Activated CD4-positive, alpha-beta memory T cell treated with anti-CD3 and anti-CD28 coated beads for 36 hours (primary cell): ENCODE measurements around the gene NBPF11. TPM values are rescaled to one million over a fixed set of nuclear protein-coding genes. Genes with fewer than 3 reads are reported as not detected.
"Not testable (repeated sequence)": the region's sequence is repeated elsewhere in the genome, so short reads cannot be mapped to it uniquely, and the experiment has no call there.

Experiments used
- CTCF ChIA-PET: fragments of 350-600 bp; sonication (Branson Sonifier 250); formaldehyde crosslinking; loops from one replicate; lab custom pipeline; 2021; ENCODE audit warnings: antibody characterized with exemption, inconsistent platforms; lab: Charles Lee
- POLR2A ChIA-PET: fragments of 350-600 bp; sonication (Branson Sonifier 250); formaldehyde crosslinking; loops from one replicate; lab custom pipeline; 2021; ENCODE audit warnings: antibody characterized with exemption; lab: Charles Lee
- DNase-seq: peaks from one replicate; pipeline ENCODE4 v3.0.0-alpha.2; 2020
- H3K27ac Mint-ChIP-seq: one replicate; pipeline ENCODE4 v1.8.0; 2021; ENCODE audit warnings: mixed read lengths
- H3K27me3 Mint-ChIP-seq: one replicate; pipeline ENCODE4 v1.8.0; 2021; ENCODE audit warnings: mixed read lengths
- H3K36me3 Mint-ChIP-seq: one replicate; pipeline ENCODE4 v1.8.0; 2021; ENCODE audit warnings: mixed read lengths
- H3K4me1 Mint-ChIP-seq: one replicate; pipeline ENCODE4 v1.8.0; 2021; ENCODE audit warnings: low read depth, mixed read lengths
- H3K4me3 Mint-ChIP-seq: one replicate; pipeline ENCODE4 v1.8.0; 2021; ENCODE audit warnings: mild to moderate bottlenecking, mixed read lengths
- H3K9me3 Mint-ChIP-seq: one replicate; pipeline ENCODE4 v1.8.0; 2021; ENCODE audit warnings: mixed read lengths
- intact Hi-C: fragments of 100-400 bp; cut with micrococcal nuclease; formaldehyde crosslinking; loops from one replicate; pipeline ENCODE4 v1.15.1; 2023
- total RNA-seq, 2 experiments: library from RNA; stranded (reverse); gene quantifications; one replicate each; pipeline ENCODE4 v1.2.3, GENCODE V29; 2021

Gene NBPF11
- total RNA-seq: 1 to 10 TPM; 6.9 to 7.8 TPM

GRCh38 chr1:148151911-148152656, at the start of gene NBPF11:
Gene NBPF11 (minus strand): TSS chr1:148152281. CDS start chr1:148127003, 25,278 bp downstream.
- CTCF ChIA-PET, H3K36me3 Mint-ChIP-seq, H3K27me3 Mint-ChIP-seq, intact Hi-C loops, H3K9me3 Mint-ChIP-seq, POLR2A ChIA-PET: not testable (repeated sequence)
- Mint-ChIP-seq H3K4me3 (peak within 1 kb of the TSS; percentile 95), H3K27ac (peak within 1 kb of the TSS; percentile 86), H3K4me1 (peaks cover 12% of the 10 kb centered on the region)
- peak; percentile 92 for DNase-seq

GRCh38 chr1:148197396-148197795, 45.3 kb upstream of the NBPF11 start:
- H3K27ac Mint-ChIP-seq, POLR2A ChIA-PET, H3K4me3 Mint-ChIP-seq, H3K4me1 Mint-ChIP-seq, DNase-seq, CTCF ChIA-PET, H3K9me3 Mint-ChIP-seq, intact Hi-C loops, H3K27me3 Mint-ChIP-seq, H3K36me3 Mint-ChIP-seq: not testable (repeated sequence)

GRCh38 chr1:148196949-148197348, 44.9 kb upstream of the NBPF11 start:
- CTCF ChIA-PET, H3K4me1 Mint-ChIP-seq, H3K36me3 Mint-ChIP-seq, H3K27ac Mint-ChIP-seq, POLR2A ChIA-PET, H3K4me3 Mint-ChIP-seq, DNase-seq, intact Hi-C loops, H3K27me3 Mint-ChIP-seq, H3K9me3 Mint-ChIP-seq: not testable (repeated sequence)

- H3K27ac Mint-ChIP-seq, DNase-seq, CTCF ChIA-PET, H3K27me3 Mint-ChIP-seq, intact Hi-C loops, H3K36me3 Mint-ChIP-seq, H3K9me3 Mint-ChIP-seq, H3K4me1 Mint-ChIP-seq, POLR2A ChIA-PET, H3K4me3 Mint-ChIP-seq: not testable (repeated sequence)
Observed at GRCh38 chr1:148195115-148195514, 43.0 kb upstream of the NBPF11 start.

GRCh38 chr1:148188768-148189167, 36.7 kb upstream of the NBPF11 start:
- H3K4me1 Mint-ChIP-seq, intact Hi-C loops, H3K27me3 Mint-ChIP-seq, DNase-seq, H3K36me3 Mint-ChIP-seq, H3K4me3 Mint-ChIP-seq, POLR2A ChIA-PET, H3K9me3 Mint-ChIP-seq, H3K27ac Mint-ChIP-seq, CTCF ChIA-PET: not testable (repeated sequence)

GRCh38 chr1:148178682-148179081, 26.6 kb upstream of the NBPF11 start:
- CTCF ChIA-PET, H3K27me3 Mint-ChIP-seq, DNase-seq, H3K4me3 Mint-ChIP-seq, H3K4me1 Mint-ChIP-seq, H3K36me3 Mint-ChIP-seq, H3K9me3 Mint-ChIP-seq, POLR2A ChIA-PET, intact Hi-C loops, H3K27ac Mint-ChIP-seq: not testable (repeated sequence)

GRCh38 chr1:148175414-148175813, 23.3 kb upstream of the NBPF11 start:
- H3K4me1 Mint-ChIP-seq, DNase-seq, H3K27ac Mint-ChIP-seq, H3K36me3 Mint-ChIP-seq, CTCF ChIA-PET, H3K27me3 Mint-ChIP-seq, intact Hi-C loops, POLR2A ChIA-PET, H3K9me3 Mint-ChIP-seq, H3K4me3 Mint-ChIP-seq: not testable (repeated sequence)

GRCh38 chr1:148171995-148172394, 19.9 kb upstream of the NBPF11 start:
- H3K27me3 Mint-ChIP-seq, H3K4me3 Mint-ChIP-seq: not testable (repeated sequence)

GRCh38 chr1:148166558-148167492, 14.7 kb upstream of the NBPF11 start:
- CTCF ChIA-PET: no interaction called here
- Mint-ChIP-seq H3K4me1 (peaks cover 6% of the 10 kb centered on the region), H3K4me3 (no peak overlapping the region), H3K9me3 (no peaks in the 10 kb centered on the region), H3K27me3 (peaks cover 3% of the 10 kb centered on the region), H3K27ac (no peak overlapping the region), H3K36me3 (no peaks in the 10 kb centered on the region)
- intact Hi-C loops: no loop called here
- DNase-seq: no peak
- POLR2A ChIA-PET: no interaction called here

More at GRCh38 chr1:148171995-148172394, 19.9 kb upstream of the NBPF11 start:
- H3K4me1 Mint-ChIP-seq, H3K9me3 Mint-ChIP-seq, intact Hi-C loops, POLR2A ChIA-PET, H3K36me3 Mint-ChIP-seq, CTCF ChIA-PET, DNase-seq, H3K27ac Mint-ChIP-seq: not testable (repeated sequence)

GRCh38 chr1:148162363-148162762, 10.3 kb upstream of the NBPF11 start:
- no peaks in the 10 kb centered on the region for H3K9me3 Mint-ChIP-seq
- no peak for DNase-seq
- intact Hi-C loops: no loop called here

GRCh38 chr1:148161053-148161901, 9.2 kb upstream of the NBPF11 start:
- H3K4me1 Mint-ChIP-seq: peaks cover 5% of the 10 kb centered on the region
- ChIA-PET CTCF (no interaction called here), POLR2A (no interaction called here)
- H3K9me3 Mint-ChIP-seq: no peaks in the 10 kb centered on the region
- H3K27ac Mint-ChIP-seq: no peak overlapping the region
- intact Hi-C loops: no loop called here
- DNase-seq: no peak
- no peaks in the 10 kb centered on the region for H3K36me3 Mint-ChIP-seq
- peaks cover 13% of the 10 kb centered on the region for H3K27me3 Mint-ChIP-seq
- no peak overlapping the region for H3K4me3 Mint-ChIP-seq

More at GRCh38 chr1:148162363-148162762, 10.3 kb upstream of the NBPF11 start:
- Mint-ChIP-seq H3K4me3 (no peak overlapping the region), H3K36me3 (no peaks in the 10 kb centered on the region), H3K4me1 (peaks cover 11% of the 10 kb centered on the region), H3K27ac (no peak overlapping the region), H3K27me3 (peaks cover 15% of the 10 kb centered on the region)
- ChIA-PET CTCF (no interaction called here), POLR2A (no interaction called here)
